HK-2 (cell line): ENCODE results near the gene B3GAT1.

Experiments
- DNase-seq: peaks from one replicate; pipeline ENCODE4 v3.0.0-alpha.2; 2018; ENCODE audit not compliant: unreplicated experiment

B3GAT1 gene

DNA sequence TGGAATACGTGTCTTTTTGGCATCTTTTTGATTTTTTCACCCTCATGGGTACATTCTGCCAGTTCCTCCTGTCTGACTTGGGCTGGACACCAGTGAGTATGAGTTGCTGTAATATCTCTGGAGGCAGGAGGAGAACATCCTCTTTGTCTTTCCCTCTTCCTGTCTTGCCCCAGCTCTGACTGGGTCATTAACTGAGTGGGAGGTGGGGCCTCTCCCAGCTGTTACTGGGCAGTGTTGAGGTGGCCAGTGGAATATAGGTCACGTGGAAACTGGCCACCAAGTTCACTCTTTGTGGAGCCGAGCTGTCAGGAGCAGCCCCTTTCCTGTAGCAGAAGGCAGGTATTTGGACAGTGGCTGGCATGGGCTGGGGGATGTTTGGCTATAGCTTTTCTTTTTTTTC, 78.1 kb downstream of the B3GAT1 start:
- no peak for DNase-seq

GRCh38 chr11:134333312-134333711, 78.7 kb downstream of the B3GAT1 start:
- no peak for DNase-seq

- no peak for DNase-seq
Observed at GRCh38 chr11:134332782-134333181, 79.3 kb downstream of the B3GAT1 start.

DNA sequence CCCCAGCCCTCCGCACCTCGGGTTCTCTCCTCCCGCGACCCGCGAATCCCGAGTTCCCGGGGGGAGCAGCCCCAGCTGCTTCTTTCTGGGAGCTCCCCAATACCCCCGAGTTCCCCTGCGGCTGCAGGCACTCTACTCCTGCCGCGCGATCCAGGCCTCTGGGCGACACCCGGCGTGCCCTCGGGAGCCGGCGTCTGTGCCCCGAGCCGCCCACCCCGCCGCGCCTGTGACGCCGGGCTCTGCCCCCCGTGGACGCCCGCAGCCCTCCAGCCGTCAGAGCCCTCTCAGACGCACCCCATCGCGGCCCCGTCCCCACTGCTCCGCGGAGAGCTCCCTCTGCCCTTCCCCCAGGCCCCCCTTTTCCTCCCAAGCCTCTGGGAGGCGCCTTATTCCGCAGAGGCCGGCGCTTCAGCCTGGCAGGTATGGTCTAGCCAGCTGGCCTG, 79.8 kb downstream of the B3GAT1 start:
- DNase-seq = peak; percentile 28

DNA sequence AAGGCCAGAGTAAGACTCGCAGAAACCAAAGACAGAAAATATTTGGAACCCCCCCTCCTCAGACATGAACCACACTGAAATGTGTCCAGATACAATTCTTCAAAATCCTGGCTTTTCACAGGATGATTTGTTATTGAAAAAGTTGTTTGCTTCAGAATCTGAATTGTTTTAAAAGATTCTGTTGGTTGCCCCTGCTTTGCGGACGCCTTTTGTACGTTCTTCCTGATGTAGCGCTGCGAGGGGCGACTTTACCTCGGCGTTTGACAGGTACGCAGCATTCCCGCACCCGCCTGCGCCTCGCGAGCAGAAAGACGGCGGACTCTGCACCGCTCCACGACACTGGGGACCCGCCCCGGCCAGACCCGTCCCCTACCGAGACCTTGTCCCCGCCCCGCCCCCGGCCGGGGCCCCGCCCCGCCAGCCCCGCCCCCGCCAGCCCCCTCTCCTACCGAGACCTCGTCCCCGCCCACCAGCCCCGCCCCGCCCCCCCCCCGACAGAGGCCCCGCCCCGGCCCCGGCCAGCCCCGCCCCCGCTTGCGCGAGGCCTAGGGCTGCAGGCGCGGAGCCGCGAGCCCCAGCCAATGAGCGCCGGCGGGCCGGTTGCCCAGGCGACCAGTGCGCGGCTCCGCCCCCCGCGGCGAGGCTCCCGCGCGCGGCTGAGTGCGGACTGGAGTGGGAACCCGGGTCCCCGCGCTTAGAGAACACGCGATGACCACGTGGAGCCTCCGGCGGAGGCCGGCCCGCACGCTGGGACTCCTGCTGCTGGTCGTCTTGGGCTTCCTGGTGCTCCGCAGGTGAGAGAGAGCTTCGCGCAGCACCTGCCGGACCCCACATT, 80.5 kb downstream of the B3GAT1 start, which contains the start of gene GLB1L2:
Gene GLB1L2, plus strand, starts transcription at position 635 of the 835 bp plus-strand sequence. Its CDS starts 74 bp downstream, at position 709.
- DNase-seq = peak; percentile 71

- no peak for DNase-seq
Observed at GRCh38 chr11:134330611-134331353, 81.3 kb downstream of the B3GAT1 start.
